Peyer's patch (tissue), 4 donors: Measurements from ENCODE around the gene TPBG. TPM values are rescaled to one million over a fixed set of nuclear protein-coding genes. Genes with fewer than 3 reads are reported as not detected.

Source experiments
- DNase-seq, 3 donors: peaks; one replicate each; pipeline ENCODE4 v3.0.0-alpha.2; 2017 to 2019
- H3K27ac ChIP-seq, 4 donors: fragments of 200-600 bp; sonication (generic); one replicate each; pipeline ENCODE4 v1.5.1; 2016 to 2019
- H3K27me3 ChIP-seq, 2 donors: fragments of 200-600 bp; sonication (generic); one replicate each; pipeline ENCODE4 v1.5.1; 2019
- H3K36me3 ChIP-seq, 3 donors: fragments of 200-600 bp; sonication (generic); one replicate each; pipeline ENCODE4 v1.5.1; 2016 to 2019
- H3K4me1 ChIP-seq, 4 donors: fragments of 200-600 bp; sonication (generic); one replicate each; pipeline ENCODE4 v1.5.1; 2016 to 2019
- H3K4me3 ChIP-seq, 4 donors: fragments of 200-600 bp; sonication (generic); 1 replicate in 3 of 4; 2 replicates in 1 of 4; pipeline ENCODE4 v1.5.1; 2016 to 2019; ENCODE audit warnings: mild to moderate bottlenecking in 1 of 4
- H3K9me3 ChIP-seq, 4 donors: fragments of 200-600 bp; sonication (generic); one replicate each; pipeline ENCODE4 v1.5.1; 2016 to 2019; ENCODE audit warnings: mild to moderate bottlenecking in 1 of 4
- POLR2A ChIP-seq, 2 donors: fragments of 450-650 bp; IDR thresholded peaks; one replicate each; pipeline ENCODE4 v1.5.1; 2017; ENCODE audit warnings: antibody characterized with exemption in 2 of 2, mild to moderate bottlenecking in 2 of 2, moderate library complexity in 2 of 2
- total RNA-seq, 4 donors: library from RNA; depleted of rRNA; stranded (reverse); fragments of >200 nt; gene quantifications; one replicate each; pipeline ENCODE4 v1.1.0, GENCODE V29; 2016
- TF ChIP-seq, protein P1 (sequence below), 6 experiments: fragments of 450-650 bp in 4 of 6; fragments of 200-600 bp in 2 of 6; sonication (generic) in 1 of 6; IDR thresholded peaks; one replicate each; pipeline ENCODE4 v1.5.1; 2017 to 2019; ENCODE audit warnings: antibody characterized with exemption in 6 of 6, mild to moderate bottlenecking in 3 of 6, moderate library complexity in 1 of 6

TPBG gene
- total RNA-seq, 4 donors from 2014 or later: 6.8 to 14.5 (median 10.7) TPM

GRCh38 chr6:82361631-82362030 is 2.0 kb upstream of the TPBG start:
- no peak overlapping the region for H3K27ac ChIP-seq
- TF ChIP-seq POLR2A (IDR thresholded peaks at IDR 0.05): no peak
- TF ChIP-seq, protein P1, sequence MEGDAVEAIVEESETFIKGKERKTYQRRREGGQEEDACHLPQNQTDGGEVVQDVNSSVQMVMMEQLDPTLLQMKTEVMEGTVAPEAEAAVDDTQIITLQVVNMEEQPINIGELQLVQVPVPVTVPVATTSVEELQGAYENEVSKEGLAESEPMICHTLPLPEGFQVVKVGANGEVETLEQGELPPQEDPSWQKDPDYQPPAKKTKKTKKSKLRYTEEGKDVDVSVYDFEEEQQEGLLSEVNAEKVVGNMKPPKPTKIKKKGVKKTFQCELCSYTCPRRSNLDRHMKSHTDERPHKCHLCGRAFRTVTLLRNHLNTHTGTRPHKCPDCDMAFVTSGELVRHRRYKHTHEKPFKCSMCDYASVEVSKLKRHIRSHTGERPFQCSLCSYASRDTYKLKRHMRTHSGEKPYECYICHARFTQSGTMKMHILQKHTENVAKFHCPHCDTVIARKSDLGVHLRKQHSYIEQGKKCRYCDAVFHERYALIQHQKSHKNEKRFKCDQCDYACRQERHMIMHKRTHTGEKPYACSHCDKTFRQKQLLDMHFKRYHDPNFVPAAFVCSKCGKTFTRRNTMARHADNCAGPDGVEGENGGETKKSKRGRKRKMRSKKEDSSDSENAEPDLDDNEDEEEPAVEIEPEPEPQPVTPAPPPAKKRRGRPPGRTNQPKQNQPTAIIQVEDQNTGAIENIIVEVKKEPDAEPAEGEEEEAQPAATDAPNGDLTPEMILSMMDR (IDR thresholded peaks at IDR 0.05): no peak
- no peaks in the 10 kb centered on the region for H3K27me3 ChIP-seq

GRCh38 chr6:82362144-82362543 is 1.5 kb upstream of the TPBG start:
- no peak overlapping the region for H3K4me3 ChIP-seq
- H3K27me3 ChIP-seq: no peaks in the 10 kb centered on the region
- DNase-seq: no peak

More at GRCh38 chr6:82361631-82362030, 2.0 kb upstream of the TPBG start:
- H3K4me3 ChIP-seq: no peak overlapping the region
- H3K36me3 ChIP-seq: no peaks in the 10 kb centered on the region
- DNase-seq: no peak
- H3K4me1 ChIP-seq: peaks cover 0 to 15% (median 5%) of the 10 kb centered on the region in 4 donors
- H3K9me3 ChIP-seq: no peaks in the 10 kb centered on the region

GRCh38 chr6:82362878-82363427 is 664 bp upstream of the TPBG start:
- TF ChIP-seq, protein P1 (IDR thresholded peaks at IDR 0.05): no peak
- TF ChIP-seq POLR2A (IDR thresholded peaks at IDR 0.05): no peak
- DNase-seq: no peak
- no peaks in the 10 kb centered on the region for H3K27me3 ChIP-seq

More at GRCh38 chr6:82362144-82362543, 1.5 kb upstream of the TPBG start:
- Histone ChIP-seq H3K27ac (no peak overlapping the region), H3K4me1 (peaks cover 0 to 15% (median 5%) of the 10 kb centered on the region in 4 donors), H3K36me3 (no peaks in the 10 kb centered on the region), H3K9me3 (no peaks in the 10 kb centered on the region)
- TF ChIP-seq POLR2A (IDR thresholded peaks at IDR 0.05): no peak
- TF ChIP-seq, protein P1 (IDR thresholded peaks at IDR 0.05): no peak

GRCh38 chr6:82364087-82365015 is 734 bp downstream of the TPBG start:
- no peak for TF ChIP-seq POLR2A (IDR thresholded peaks at IDR 0.05)
- TF ChIP-seq, protein P1 (IDR thresholded peaks at IDR 0.05): no peak
- H3K4me3 ChIP-seq: peak overlapping the region; percentile 44 to 88 (median 58)
- peak overlapping the region; percentile 47 to 81 (median 66) for H3K27ac ChIP-seq
- no peaks in the 10 kb centered on the region for H3K9me3 ChIP-seq
- H3K36me3 ChIP-seq: no peaks in the 10 kb centered on the region
- peaks cover 0 to 15% (median 5%) of the 10 kb centered on the region in 4 donors for H3K4me1 ChIP-seq
- peak in 2 of 3 donors; percentile 54 to 69 for DNase-seq
- H3K27me3 ChIP-seq: no peaks in the 10 kb centered on the region

More at GRCh38 chr6:82362878-82363427, 664 bp upstream of the TPBG start:
- no peaks in the 10 kb centered on the region for H3K9me3 ChIP-seq
- peaks cover 0 to 15% (median 5%) of the 10 kb centered on the region in 4 donors for H3K4me1 ChIP-seq
- peak overlapping the region; percentile 44 to 88 (median 58) for H3K4me3 ChIP-seq
- no peaks in the 10 kb centered on the region for H3K36me3 ChIP-seq
- no peak overlapping the region for H3K27ac ChIP-seq

DNA sequence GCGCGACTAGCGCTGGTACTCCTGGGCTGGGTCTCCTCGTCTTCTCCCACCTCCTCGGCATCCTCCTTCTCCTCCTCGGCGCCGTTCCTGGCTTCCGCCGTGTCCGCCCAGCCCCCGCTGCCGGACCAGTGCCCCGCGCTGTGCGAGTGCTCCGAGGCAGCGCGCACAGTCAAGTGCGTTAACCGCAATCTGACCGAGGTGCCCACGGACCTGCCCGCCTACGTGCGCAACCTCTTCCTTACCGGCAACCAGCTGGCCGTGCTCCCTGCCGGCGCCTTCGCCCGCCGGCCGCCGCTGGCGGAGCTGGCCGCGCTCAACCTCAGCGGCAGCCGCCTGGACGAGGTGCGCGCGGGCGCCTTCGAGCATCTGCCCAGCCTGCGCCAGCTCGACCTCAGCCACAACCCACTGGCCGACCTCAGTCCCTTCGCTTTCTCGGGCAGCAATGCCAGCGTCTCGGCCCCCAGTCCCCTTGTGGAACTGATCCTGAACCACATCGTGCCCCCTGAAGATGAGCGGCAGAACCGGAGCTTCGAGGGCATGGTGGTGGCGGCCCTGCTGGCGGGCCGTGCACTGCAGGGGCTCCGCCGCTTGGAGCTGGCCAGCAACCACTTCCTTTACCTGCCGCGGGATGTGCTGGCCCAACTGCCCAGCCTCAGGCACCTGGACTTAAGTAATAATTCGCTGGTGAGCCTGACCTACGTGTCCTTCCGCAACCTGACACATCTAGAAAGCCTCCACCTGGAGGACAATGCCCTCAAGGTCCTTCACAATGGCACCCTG is 1.6 kb downstream of the TPBG start:
- H3K27ac ChIP-seq: peak overlapping the region; percentile 47 to 81 (median 66)
- H3K4me1 ChIP-seq: peaks cover 0 to 15% (median 5%) of the 10 kb centered on the region in 4 donors
- H3K36me3 ChIP-seq: no peaks in the 10 kb centered on the region
- peak in 1 of 3 donors; percentile 60 for DNase-seq
- H3K27me3 ChIP-seq: no peaks in the 10 kb centered on the region
- TF ChIP-seq, protein P1 (IDR thresholded peaks at IDR 0.05): peak in 2 of 6 experiments; percentile 14 to 15
- TF ChIP-seq POLR2A (IDR thresholded peaks at IDR 0.05): no peak
- peak overlapping the region; percentile 44 to 88 (median 58) for H3K4me3 ChIP-seq
- no peaks in the 10 kb centered on the region for H3K9me3 ChIP-seq
